Loucy (cell line): ENCODE data around the gene ZFYVE28.

ENCODE experiments used
- H2AFZ ChIP-seq: fragments of 200-600 bp; sonication (generic); 2 replicates; pipeline ENCODE4 v1.6.0; 2016; ENCODE audit warnings: antibody characterized with exemption, mild to moderate bottlenecking, low read length, moderate library complexity
- H3F3A ChIP-seq: fragments of 200-600 bp; 2 replicates; pipeline ENCODE4 v1.6.0; 2016; ENCODE audit warnings: antibody characterized with exemption, low read depth, mild to moderate bottlenecking
- H3K27me3 ChIP-seq: fragments of 200-600 bp; sonication (generic); 2 replicates; pipeline ENCODE4 v1.6.1; 2014; ENCODE audit warnings: low read length, mild to moderate bottlenecking; ENCODE audit not compliant: insufficient read depth, poor library complexity, severe bottlenecking
- H3K36me3 ChIP-seq: fragments of 200-600 bp; sonication (generic); 2 replicates; pipeline ENCODE4 v1.6.1; 2016; ENCODE audit warnings: low read length; ENCODE audit not compliant: insufficient read depth
- H3K4me1 ChIP-seq: fragments of 200-600 bp; sonication (generic); 2 replicates; pipeline ENCODE4 v1.5.1; 2014; ENCODE audit warnings: low read length, mild to moderate bottlenecking; ENCODE audit not compliant: insufficient read depth, poor library complexity, severe bottlenecking
- H3K4me2 ChIP-seq: fragments of 200-600 bp; sonication (generic); 2 replicates; pipeline ENCODE4 v1.6.0; 2014; ENCODE audit warnings: antibody characterized with exemption, low read length, low read depth, mild to moderate bottlenecking; ENCODE audit not compliant: poor library complexity, severe bottlenecking
- H3K4me3 ChIP-seq: fragments of 200-600 bp; sonication (generic); 2 replicates; pipeline ENCODE4 v1.5.1; 2014; ENCODE audit warnings: low read length, mild to moderate bottlenecking, mixed read lengths; ENCODE audit not compliant: poor library complexity, severe bottlenecking
- H3K79me2 ChIP-seq: fragments of 200-600 bp; sonication (generic); 2 replicates; pipeline ENCODE4 v1.6.1; 2014; ENCODE audit warnings: low read length; ENCODE audit not compliant: insufficient read depth
- H3K9ac ChIP-seq: fragments of 200-600 bp; sonication (generic); 2 replicates; pipeline ENCODE4 v1.6.0; 2014; ENCODE audit warnings: mild to moderate bottlenecking, low read depth, low read length, moderate library complexity; ENCODE audit not compliant: poor library complexity, severe bottlenecking
- H3K9me2 ChIP-seq: fragments of 200-600 bp; sonication (generic); replicated peaks from 2 replicates; pipeline ENCODE4 v1.6.1; 2016; ENCODE audit warnings: low read depth, low read length, mixed read lengths
- H3K9me3 ChIP-seq: fragments of 200-600 bp; sonication (generic); 2 replicates; pipeline ENCODE4 v1.6.1; 2014; ENCODE audit warnings: mild to moderate bottlenecking, antibody characterized with exemption, low read length, low read depth; ENCODE audit not compliant: insufficient read depth
- H4K20me1 ChIP-seq: fragments of 200-600 bp; sonication (generic); 2 replicates; pipeline ENCODE4 v1.6.0; 2014; ENCODE audit warnings: antibody characterized with exemption, low read length, mild to moderate bottlenecking; ENCODE audit not compliant: insufficient read depth, poor library complexity, severe bottlenecking
- EZH2phosphoT487 ChIP-seq: fragments of 200-600 bp; IDR thresholded peaks from 2 replicates; pipeline ENCODE4 v1.6.1; 2018; ENCODE audit warnings: antibody characterized with exemption, mild to moderate bottlenecking, moderate library complexity, borderline replicate concordance
- TF ChIP-seq, protein P1 (sequence below): fragments of 200-600 bp; sonication (generic); conservative IDR thresholded peaks from 2 replicates; pipeline ENCODE4 v1.5.1; 2014; ENCODE audit warnings: mild to moderate bottlenecking, antibody characterized with exemption, low read length

Gene ZFYVE28

DNA sequence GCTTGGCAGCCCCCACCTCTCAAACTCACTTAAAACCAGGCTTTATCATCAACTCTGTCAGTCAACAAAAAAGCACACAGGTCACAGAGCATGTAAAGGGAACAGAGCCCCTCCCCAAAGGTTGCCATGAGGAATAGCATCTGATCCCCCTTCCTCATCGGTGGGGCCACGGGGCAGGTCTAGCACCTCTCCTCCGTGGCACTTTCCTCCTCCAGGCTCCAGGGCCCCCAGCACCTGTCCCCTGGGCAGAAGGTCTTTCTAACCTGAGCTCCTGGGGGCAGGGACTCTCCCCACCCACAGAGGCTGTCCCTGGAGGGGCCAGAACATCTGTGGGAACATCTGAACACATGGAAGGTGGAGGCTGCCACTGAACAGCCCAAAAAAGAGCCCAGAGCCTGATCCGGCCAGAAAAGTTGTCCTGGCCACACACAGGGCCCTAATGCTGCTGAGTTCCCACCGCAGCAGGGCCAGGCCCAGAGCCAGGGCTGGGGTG lies 65.7 kb downstream of the ZFYVE28 start:
- Histone ChIP-seq H3K4me1 (peaks cover 6% of the 10 kb centered on the region), H3K4me2 (no peak overlapping the region), H3K79me2 (no peaks in the 10 kb centered on the region), H2AFZ (no peak overlapping the region), H3F3A (no peaks in the 10 kb centered on the region), H4K20me1 (no peaks in the 10 kb centered on the region), H3K27me3 (no peaks in the 10 kb centered on the region), H3K4me3 (no peak overlapping the region), H3K9me3 (no peaks in the 10 kb centered on the region), H3K9ac (no peak overlapping the region), H3K36me3 (no peaks in the 10 kb centered on the region), H3K9me2 (no peaks in the 10 kb centered on the region)
- TF ChIP-seq, protein P1, sequence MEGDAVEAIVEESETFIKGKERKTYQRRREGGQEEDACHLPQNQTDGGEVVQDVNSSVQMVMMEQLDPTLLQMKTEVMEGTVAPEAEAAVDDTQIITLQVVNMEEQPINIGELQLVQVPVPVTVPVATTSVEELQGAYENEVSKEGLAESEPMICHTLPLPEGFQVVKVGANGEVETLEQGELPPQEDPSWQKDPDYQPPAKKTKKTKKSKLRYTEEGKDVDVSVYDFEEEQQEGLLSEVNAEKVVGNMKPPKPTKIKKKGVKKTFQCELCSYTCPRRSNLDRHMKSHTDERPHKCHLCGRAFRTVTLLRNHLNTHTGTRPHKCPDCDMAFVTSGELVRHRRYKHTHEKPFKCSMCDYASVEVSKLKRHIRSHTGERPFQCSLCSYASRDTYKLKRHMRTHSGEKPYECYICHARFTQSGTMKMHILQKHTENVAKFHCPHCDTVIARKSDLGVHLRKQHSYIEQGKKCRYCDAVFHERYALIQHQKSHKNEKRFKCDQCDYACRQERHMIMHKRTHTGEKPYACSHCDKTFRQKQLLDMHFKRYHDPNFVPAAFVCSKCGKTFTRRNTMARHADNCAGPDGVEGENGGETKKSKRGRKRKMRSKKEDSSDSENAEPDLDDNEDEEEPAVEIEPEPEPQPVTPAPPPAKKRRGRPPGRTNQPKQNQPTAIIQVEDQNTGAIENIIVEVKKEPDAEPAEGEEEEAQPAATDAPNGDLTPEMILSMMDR, result no peak
- no peak for TF ChIP-seq EZH2phosphoT487

DNA sequence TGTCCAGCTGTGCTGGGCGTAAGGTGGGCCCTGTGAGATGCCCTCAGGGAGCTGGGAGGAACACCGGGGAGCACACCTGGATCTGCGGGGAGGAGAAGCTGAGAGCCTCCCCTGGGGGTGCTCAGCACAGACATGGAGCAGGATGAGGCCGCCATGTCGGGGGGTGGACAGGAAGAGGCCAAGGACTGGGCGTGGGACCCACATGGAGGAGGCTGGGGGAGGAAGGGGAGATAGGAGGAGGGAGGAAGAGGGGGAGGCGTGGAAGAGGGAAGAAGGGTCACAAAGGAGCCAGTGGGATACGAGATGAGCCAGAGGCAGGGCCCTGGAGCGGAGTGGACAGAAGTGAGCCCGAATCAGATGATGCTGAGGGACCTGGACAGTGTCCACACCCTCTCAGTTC lies 66.3 kb downstream of the ZFYVE28 start:
- Histone ChIP-seq H3K4me2 (no peak overlapping the region), H3F3A (no peaks in the 10 kb centered on the region), H4K20me1 (no peaks in the 10 kb centered on the region), H3K9ac (no peak overlapping the region), H3K9me3 (no peaks in the 10 kb centered on the region), H3K79me2 (no peaks in the 10 kb centered on the region), H3K9me2 (no peaks in the 10 kb centered on the region), H3K4me3 (no peak overlapping the region), H2AFZ (no peak overlapping the region), H3K27me3 (no peaks in the 10 kb centered on the region), H3K4me1 (peaks cover 6% of the 10 kb centered on the region), H3K36me3 (no peaks in the 10 kb centered on the region)
- no peak for TF ChIP-seq EZH2phosphoT487
- TF ChIP-seq, protein P1, result no peak

DNA sequence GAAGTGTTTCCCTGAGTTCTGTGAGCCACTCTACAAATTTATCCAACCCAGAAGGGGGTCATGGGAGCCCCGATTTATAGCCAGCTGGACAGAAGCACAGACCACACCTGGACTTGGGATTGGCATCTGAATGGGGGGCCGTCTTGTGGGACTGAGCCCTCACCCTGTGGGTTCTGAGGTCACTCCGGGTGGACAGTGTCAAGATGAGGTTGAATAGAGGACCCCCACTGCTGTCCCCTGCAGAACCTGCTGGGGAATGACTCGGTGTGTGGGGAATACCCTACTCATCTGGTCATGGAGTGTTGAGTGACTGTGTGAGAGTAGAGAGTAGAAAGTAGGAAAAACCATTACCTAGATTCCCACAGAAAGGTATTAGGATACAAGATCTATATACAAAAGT lies 67.5 kb downstream of the ZFYVE28 start:
- no peaks in the 10 kb centered on the region for H4K20me1 ChIP-seq
- no peak overlapping the region for H3K4me2 ChIP-seq
- peaks cover 7% of the 10 kb centered on the region; the same call in 1 of the 2 replicates for H3K9me3 ChIP-seq
- TF ChIP-seq, protein P1, result no peak
- H2AFZ ChIP-seq, result no peak overlapping the region
- H3K36me3 ChIP-seq, result no peaks in the 10 kb centered on the region
- no peaks in the 10 kb centered on the region for H3K79me2 ChIP-seq
- H3F3A ChIP-seq, result no peaks in the 10 kb centered on the region
- no peak overlapping the region for H3K4me3 ChIP-seq
- no peaks in the 10 kb centered on the region for H3K9me2 ChIP-seq
- H3K4me1 ChIP-seq, result peaks cover 6% of the 10 kb centered on the region
- no peaks in the 10 kb centered on the region for H3K27me3 ChIP-seq
- no peak overlapping the region for H3K9ac ChIP-seq
